Islet precursor cell (in vitro differentiated cells): Measurements from ENCODE around the gene IMPA2.
"Not testable (repeated sequence)": the region's sequence is repeated elsewhere in the genome, so short reads cannot be mapped to it uniquely, and the experiment has no call there.

ENCODE experiments used
- DNase-seq: peaks from one replicate; pipeline ENCODE4 v3.0.0-alpha.2; 2018

Gene IMPA2

DNA sequence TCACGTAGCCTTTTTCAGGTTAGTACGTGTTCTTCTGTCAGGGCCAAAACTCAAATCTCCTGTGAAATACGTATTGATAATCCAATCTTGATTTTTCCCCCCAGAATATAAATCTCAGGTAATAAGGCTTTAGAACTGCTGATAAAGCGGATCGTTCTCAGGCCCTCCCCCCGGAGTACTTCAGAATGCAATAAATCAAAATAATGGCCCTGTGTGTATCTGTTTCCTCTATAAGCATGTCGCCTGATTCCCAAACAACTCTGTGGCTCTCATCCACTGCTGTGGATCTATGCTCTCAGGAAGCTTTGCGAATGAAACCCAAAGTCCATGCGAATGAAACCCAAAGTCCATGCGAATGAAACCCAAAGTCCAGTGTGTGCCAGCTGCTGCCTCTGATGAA lies 49.4 kb downstream of the IMPA2 start:
- DNase-seq: no peak

DNA sequence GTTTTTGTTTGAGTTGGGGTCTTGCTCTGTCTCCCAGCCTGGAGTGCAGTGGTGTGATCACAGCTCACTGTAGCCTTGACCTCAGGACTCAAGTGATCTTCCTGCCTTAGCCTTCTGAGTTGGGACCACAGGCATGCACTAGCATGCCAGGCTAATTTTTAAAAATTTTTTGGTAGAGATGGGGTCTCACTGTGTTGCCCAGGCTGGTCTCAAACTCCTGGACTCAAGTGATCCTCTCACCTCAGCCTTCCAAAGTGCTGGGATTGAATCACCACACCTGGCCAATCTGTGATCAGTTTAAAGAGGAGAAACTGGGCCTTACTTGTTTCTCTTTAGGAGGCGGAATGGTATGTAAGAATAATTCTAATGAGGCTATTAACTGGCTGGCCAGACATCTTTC lies 49.9 kb downstream of the IMPA2 start:
- no peak for DNase-seq

DNA sequence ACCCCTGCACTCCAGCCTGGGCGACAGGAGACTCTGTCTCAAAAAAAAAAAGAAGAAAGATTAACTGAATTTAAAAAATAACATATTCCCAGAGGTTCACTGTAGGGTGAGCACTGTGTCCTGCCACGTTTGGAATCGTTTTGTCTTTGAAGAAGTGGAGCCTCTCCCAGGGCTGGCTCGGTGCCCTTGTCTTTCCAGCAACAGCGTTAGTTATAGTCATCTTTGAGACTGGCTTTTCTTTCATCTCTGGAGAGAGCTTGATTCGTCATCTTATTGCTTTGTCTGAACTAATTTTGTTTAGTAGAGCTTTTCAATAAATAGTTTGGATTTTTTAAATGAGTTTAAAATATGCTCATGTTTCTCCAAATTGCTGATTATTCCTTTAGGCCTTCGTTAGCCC lies 50.5 kb downstream of the IMPA2 start:
- DNase-seq: no peak

DNA sequence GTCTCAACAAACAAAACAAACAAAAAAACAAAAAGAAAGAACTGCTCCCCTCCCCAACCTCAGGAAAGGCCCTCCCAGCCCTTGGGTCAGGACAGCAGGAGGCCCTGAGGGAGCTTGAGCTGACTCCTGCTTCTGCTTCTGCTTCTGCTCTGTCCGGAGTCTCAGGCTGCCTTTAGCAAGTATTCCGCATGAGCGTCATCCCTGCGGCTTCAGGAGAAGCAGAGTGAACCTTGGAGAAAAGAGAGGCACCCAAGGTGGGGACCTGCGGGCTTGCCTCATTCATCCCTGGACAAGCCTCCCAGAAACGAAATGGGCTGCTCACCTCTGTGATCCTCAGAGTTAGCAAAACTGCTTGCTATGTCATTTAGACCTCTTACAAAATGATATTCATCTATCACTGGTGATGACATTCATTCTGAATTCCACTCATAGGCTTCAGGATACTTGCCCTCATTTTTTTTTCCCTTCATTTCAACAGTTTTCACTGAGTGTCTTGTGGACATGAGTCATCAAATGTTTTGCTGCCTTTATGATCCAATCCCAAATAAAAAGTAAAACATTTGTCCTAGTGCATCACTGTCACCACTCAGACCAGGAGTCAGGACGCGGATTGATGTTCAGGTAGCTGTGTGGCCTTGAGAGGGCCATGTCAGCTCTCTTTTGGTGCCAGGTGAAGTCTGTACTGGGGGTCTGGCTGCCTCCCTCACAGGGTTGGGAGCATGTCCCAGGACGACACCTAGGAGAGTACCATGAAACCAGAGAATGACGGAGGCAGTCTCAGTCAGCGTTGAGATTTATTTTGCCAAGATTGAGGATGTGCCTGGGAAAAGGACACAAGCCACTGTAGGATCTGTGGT lies 51.7 kb downstream of the IMPA2 start:
- DNase-seq: no peak

DNA sequence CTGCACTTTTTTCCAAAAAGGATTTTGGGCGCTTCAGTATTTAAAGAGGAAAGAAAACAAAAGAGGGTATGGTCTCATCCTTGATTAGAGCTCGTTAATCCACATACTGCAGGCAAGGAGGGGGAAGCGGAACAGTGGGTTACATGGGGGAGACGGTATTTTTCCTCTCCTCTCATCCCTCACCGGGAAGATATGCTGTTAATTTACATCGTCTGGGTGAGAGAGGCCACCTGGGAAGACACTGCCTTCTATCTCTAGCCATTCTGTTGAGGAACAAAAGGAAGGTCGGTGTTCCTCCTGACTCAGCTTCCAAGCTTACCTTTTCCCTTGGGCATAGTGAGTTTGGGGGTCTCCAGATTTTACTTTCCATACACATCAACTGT lies 52.3 kb downstream of the IMPA2 start:
- no peak for DNase-seq

DNA sequence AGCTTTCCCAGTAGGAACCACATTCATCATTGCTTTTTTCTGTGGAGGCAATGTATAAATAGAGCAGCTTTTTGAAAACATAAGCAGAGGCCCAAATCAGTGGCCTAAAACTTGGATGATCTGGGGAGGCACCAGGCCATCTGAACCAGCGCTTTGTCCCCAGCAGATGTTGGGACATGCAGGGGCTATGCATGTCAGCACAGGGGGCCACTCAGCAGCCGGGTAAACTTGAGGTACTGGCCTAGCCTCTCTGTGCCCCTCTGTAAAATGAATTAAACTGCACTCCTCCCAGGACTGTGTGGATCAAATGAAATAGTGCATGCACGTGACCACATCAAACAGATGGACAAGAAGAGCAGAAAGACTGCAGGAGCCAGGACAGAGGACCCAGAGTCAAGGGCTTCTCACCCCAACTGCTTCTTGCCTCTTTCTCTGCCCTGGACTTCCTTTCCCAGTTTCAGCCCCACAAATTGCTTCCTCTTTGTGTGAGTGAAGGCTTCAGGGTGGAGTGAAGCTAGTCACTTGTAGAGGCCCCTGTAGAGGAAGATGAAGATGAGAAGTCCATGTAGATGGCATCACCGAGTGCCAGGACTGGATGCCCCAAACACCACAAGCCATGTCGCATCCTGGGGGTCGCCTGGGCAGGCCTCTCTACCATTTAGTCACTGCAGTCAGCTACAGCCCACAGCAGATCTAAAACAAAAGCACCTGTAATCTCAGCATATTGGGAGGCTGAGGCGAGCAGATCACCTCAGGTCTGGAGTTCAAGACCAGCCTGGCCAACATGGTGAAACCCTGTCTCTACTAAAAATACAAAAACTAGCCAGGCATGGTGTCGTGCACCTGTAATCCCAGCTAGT lies 53.2 kb downstream of the IMPA2 start:
- DNase-seq: no peak

DNA sequence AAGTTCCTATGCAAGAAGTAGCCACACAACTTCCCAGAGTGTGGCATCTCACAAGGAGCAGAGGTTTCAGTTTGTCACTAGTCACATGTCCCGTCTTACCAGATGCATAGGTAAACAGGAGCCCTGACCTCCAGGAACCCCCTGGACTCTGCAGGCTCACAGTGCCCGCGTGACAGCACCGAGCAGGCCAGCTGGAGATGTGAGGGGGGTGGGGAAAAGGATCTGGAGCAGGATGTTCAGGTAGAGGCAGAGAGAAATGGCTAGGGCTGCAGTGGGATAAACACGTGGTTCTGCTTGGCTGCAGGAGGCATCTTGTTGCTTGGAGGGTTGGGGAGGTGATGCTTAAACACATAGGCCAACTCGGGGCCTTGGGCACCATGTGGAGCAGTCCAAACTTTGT lies 54.2 kb downstream of the IMPA2 start:
- no peak for DNase-seq

DNA sequence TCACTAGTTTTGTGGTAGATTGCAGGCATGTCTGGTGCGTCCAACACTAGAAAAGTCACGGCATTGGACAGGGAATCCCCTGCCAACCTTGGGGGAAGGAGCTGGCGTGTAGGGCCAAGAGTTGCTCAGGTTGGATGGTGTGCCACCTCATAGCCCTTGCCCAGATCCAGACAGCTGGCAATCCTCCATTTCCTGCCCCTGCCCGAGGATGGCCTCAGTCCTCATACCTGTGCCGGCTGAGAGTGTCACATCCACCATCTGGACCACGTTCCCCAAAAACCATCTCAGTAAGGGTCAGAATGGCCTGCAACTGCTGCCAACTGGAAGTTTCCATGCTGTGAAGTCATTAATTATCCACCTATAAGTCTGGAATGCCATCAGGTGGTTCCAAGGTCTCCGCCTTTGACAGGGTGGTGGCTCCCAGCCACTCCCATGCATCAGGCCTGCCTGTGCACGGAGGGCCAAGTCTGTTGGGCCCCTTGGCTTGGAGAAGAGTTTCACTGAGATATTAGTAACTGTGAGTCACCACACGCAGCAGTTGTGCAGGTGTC lies 55.0 kb downstream of the IMPA2 start:
- no peak for DNase-seq

DNA sequence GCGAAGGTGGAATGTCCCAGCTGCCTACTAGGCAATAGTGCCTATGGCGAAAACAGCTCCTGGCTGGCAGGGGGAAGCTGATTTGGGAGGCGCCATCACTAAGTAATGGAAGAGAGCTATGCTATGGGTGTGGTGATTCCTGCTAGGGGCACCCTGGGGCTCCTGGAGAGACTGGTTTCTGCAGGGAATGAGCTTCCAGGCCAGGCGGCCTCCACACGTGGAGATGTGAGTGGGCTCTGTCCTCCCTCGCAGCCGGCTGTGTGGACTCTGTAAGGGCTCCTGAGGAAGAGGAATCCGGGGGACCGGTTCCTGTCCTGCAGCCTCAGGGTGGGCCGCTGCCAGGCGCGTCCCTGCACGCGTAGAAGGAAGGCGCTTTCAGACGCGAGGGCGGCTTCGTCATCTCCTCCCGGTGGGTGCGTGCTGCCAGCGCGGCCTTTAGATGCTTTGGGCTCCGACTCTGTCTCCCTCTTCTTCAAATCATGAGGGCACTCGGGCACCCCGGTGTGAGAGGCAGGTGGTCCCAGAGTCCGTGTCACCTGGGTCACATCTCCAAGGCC lies 56.9 kb downstream of the IMPA2 start:
- no peak for DNase-seq

DNA sequence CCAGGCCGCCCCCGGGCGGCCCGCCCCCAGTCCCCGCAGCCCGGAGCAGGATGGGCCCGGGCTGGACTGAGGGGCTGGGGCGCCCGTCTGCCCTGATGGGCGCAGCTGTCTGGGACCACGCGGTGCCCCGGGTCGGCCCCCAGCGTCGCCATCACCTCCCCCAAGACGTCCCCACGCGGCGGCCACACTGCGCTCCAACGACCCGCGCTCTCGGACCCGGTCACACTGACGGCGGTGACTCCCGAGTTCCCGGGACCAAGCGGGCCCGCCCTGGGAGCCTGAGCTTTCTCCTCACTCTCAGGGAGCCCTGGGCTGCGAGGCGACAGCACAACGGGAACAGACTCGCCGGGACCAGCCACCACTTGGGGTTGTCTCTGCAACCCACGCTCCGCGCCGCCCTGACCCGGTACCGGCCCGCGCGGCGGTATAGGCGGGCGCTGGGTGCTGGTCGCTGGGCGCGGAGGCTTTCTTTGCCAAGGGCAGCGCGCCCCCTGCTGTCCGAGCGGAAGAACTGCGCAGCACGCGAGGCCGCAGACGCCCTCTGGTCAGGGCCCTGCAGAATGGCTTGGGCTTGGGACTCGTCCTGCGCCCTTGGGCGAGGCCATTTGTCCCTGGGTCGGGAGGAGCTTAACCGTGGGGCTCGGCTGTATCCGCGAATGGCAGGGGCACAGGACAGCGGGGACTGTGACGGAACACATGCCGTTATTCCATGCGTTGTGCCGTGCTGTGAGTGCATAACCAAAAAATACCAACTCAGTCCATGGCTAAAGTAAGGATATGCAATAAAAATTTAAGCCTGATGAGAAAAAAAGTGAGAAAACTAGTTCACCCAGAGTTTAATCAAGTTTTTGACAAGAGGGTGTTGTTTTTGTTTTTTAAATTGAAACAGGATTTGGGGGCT lies 57.6 kb downstream of the IMPA2 start:
- peak; percentile 92 for DNase-seq

DNA sequence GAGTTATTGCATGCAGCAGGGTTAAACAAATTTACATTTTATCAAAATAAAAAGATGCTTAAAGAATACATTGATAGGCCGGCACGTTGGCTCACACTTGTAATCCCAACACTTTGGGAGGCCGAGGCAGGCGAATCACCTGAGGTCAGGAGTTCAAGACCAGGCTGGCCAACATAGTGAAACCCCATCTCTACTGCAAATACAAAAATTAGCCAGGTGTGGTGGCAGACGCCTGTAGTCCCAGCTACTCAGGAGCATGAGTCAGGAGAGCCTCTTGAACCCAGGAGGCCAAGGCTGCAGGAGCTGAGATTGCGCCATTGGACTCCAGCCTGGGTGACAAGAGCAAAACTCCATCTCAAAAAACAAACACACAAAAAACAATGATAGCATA lies 58.2 kb downstream of the IMPA2 start:
- not testable (repeated sequence) for DNase-seq

DNA sequence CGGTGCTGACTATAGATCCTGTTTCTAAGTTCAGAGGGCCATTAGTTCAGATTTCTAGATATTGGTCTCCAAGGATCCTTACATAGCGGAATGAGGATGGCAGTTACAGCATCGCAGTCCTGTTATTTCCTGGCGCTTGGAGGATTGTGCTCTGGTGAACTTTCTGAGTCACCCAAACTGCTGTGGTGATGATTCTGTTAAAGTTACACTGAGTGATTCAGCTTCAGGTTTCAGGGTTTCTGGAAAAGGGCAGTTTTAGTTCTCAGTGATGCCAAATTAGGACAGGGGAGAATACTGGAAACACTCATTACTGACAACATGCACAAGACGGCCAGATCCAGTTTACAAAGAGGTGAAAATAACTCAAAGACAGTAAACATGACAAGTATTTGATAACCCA lies 60.3 kb downstream of the IMPA2 start:
- DNase-seq: no peak

DNA sequence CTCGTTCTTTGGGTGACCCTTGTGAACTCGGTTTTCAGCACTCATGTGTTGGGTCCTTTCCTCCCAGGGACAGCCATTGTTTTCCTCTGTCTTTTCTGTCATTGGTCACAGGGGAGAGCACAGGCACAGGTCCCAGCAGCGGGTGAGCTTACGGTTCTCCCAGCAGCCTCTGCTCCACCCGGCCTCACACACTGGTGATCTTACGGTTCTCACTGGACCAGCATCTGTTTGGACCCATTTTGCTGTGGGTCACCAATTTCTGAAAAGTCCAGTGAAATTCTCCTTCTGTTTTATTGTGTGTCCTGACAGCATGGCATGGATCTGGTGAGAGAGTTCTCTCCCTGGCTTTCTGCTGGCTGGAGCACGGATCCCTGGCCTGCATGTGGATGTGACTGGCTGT lies 62.5 kb downstream of the IMPA2 start:
- DNase-seq: no peak

DNA sequence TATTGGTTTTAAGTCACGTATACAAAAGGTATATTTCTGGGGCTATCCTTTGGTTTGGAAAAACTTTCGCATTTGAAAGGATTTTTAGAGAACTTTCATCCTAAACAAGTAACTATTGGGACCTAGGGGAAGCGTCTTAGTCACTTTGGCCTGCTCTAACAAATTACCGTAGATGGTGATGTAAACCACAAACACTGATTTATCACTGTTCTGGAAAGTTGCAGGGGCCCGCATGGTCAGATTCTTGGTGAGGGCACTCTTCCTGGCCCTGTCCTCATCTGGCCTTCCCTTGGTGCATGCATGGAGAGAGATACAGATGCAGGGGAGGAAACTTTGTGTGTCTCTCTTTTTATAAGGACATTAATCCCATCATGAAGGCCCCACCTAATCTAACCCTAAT lies 63.3 kb downstream of the IMPA2 start:
- no peak for DNase-seq

DNA sequence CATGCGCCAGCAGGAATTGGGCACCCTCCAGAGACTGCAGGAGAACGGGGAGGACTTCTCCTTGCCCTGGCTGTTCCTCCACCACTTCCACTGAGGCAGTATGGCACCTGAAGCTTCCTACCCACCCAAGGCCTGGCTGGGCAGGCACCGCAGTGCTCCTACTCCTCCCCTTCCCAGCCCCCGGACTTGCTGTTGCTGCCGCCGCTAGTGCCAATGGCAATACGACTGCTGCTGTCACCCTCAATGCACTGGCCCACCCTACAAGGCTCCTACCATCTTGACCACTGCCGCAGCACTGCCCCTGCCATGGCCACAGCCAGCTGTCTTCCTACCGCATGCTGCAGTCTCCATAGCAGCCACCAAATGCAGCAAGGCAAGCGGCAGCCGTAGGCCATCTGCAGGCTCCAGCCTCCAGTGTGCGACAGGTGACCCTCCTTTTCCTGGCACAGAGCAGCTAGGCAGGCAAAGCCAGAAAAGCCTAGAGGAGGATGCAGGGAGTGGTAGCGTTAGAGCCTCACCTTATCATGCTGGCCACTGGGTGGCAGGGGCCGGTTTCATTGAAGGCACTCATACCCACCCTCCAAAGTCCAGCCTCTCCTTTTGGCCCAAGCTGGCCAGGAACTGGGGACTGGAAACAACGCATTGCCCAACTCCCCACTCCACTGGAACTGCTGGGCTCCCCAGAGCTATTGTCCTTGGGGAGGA lies 64.9 kb downstream of the IMPA2 start:
- no peak for DNase-seq

DNA sequence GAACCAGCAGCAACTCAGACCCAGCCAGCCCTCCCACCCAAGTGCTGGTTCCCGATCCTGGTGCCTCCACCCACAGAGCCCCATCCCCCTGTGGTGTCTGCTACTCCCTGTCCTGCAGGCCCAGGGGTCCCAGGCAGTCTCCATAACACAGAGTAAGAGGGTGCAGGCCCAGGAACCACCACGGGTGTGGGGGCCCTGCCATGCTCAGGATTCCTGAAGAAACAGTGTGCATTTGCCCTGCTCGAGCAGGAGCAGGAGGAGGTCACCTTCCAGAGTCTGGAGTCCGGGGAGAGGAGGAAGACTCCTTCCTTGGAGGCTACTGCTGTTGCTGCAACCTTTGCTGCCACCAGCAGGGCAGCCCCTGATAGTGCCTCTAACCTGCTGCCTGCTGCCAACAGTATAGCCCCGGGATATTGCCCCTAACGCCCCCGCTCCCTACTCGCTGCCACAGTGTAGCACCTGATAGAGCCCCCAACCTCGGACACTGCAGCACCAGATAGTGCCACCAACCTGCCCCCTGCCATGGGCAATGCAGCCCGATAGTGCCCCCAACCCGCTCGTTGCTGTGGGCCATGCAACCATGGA lies 65.5 kb downstream of the IMPA2 start:
- DNase-seq: peak; percentile 60

DNA sequence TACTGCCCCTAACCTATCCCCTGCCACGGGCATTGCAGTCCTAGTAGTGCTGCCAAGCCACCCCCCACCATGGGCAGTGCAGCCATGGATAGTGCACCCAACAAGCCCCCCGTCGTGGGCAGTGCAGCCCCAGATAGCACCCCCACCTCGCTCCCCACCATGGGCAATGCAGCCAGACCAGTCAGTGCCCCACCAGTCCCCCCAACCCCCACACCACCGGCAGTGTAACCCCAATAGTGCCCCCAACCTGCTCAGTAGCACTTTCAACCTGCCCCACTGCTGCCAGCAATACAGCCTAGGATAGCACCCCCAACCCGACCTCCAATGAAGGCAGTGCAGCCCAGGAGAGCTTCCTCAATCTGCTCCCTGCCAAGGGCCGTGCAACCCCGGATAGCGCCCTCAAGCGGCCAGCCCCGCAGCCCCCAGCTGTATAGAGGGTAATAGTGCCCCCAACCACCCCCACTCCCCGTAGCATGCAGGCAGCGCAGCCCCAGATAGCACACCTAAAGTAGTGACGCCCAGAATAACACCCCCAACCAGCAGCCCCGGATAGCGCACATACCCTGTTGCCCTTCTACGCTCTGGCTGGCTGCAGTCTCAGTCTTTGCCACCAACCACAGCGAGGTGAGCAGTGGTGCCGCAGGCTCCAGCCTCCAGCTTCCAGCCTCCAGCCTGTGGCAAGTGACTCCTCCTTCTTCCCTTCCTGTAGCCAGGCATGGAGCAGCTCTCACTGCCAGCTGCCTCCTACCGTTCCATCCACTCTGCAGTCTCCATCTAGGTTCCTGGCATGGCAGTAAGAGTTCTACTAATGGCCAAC lies 66.9 kb downstream of the IMPA2 start:
- peak; percentile 57 for DNase-seq

DNA sequence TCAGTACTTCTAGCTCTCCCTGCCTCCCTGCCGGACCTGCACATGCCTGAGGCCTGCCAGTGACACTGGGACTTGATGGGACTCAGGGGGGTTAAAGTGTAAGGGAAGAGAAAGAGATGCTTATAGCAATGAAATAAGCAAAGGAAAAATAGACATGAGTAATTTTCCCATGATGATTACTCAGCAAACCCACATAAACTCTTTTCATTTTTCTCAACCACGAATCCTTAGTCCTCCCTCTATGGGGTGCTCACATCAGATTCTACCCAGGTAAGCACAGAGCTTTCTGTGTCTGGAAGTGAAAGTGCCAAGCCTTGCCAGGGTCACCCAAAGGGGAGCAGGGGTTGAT lies 67.5 kb downstream of the IMPA2 start:
- no peak for DNase-seq

DNA sequence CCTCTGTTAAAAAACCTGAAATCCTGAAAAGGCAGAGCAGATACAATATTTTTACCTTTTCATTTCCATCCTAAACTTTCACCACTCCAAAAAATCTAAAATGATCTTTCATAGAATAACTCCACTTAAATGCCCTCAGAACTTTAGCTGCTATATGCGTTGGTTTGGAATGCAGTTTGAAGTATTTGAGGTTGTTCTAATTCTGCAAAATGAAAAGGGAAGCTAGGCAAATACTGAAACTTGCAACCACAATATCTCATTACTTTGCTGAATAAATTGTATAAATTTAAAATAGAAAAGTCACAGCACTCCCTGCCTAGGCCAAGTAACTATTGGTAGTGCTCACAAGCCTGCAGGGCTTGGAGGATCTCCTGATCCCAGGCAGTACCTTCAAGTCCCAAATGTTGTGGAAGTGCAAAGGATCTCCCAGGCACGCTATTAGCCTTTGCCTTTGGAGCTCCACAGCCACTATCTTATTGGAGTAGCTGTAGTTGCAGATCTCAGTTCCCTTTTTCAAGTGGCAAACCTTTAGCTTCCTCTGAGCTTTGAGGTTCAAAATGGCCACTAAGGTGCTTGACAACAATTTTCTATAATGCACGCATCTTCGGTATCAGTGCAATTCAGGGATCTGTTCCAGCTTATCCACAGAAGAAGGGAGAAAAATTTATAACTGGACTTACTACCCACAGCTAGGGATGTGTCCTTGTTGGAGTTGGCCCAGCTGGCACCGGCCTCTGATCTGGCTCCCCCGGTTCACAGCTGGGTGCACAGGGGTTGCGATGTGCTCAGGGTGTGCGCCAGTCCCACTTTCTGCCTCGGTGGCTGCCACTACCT lies 68.9 kb downstream of the IMPA2 start:
- no peak for DNase-seq

DNA sequence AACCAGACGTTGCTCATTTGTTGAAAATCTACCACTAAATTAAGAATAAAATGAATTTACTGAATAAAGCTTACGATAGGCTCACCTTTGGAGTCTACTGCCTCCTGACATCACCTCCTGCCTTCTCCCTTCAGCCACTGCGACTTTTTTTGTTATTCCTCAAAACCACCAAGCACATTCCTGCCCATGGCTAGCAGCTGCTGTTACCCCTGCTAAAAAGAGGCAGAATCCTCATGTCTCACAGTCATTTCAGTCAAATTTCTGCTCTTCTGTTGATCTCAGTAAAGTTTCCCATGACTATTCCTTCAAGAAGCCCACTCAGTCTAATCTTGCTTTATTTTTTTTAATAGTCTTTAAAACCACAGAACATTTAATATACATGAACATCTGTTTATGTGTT lies 71.6 kb downstream of the IMPA2 start:
- DNase-seq: no peak
